GM23248 (cell line): ENCODE data around the gene IPO11. TPM values are rescaled to one million over a fixed set of nuclear protein-coding genes. Genes with fewer than 3 reads are reported as not detected.
"Not testable (repeated sequence)": the region's sequence is repeated elsewhere in the genome, so short reads cannot be mapped to it uniquely, and the experiment has no call there.

ENCODE experiments used
- DNase-seq: peaks from one replicate; pipeline ENCODE4 v3.0.0-alpha.2; 2015
- H2AFZ ChIP-seq: fragments of 200-600 bp; sonication (generic); 2 replicates; pipeline ENCODE4 v1.6.1; 2016; ENCODE audit warnings: antibody characterized with exemption
- H3F3A ChIP-seq: fragments of 200-600 bp; sonication (generic); 2 replicates; pipeline ENCODE4 v1.6.1; 2016; ENCODE audit warnings: mild to moderate bottlenecking, antibody characterized with exemption, mixed run types; ENCODE audit not compliant: insufficient read depth
- H3K27ac ChIP-seq: fragments of 200-600 bp; sonication (generic); 2 replicates; pipeline ENCODE4 v1.5.1; 2016; ENCODE audit warnings: mild to moderate bottlenecking
- H3K27me3 ChIP-seq: fragments of 200-600 bp; sonication (generic); replicated peaks from 2 replicates; pipeline ENCODE4 v1.6.1; 2016; ENCODE audit warnings: mild to moderate bottlenecking; ENCODE audit not compliant: insufficient read depth
- H3K36me3 ChIP-seq: fragments of 200-600 bp; sonication (generic); 2 replicates; pipeline ENCODE4 v1.6.1; 2016; ENCODE audit warnings: low read depth, mild to moderate bottlenecking
- H3K4me1 ChIP-seq: fragments of 200-600 bp; sonication (generic); 2 replicates; pipeline ENCODE4 v1.6.1; 2016; ENCODE audit warnings: mild to moderate bottlenecking; ENCODE audit not compliant: insufficient read depth
- H3K4me2 ChIP-seq: fragments of 200-600 bp; sonication (generic); one replicate; pipeline ENCODE4 v1.6.1; 2016; ENCODE audit warnings: mild to moderate bottlenecking; ENCODE audit not compliant: unreplicated experiment
- H3K4me3 ChIP-seq: fragments of 200-600 bp; sonication (generic); 2 replicates; pipeline ENCODE4 v1.5.1; 2016; ENCODE audit warnings: mild to moderate bottlenecking
- H3K79me2 ChIP-seq: fragments of 200-600 bp; sonication (generic); 2 replicates; pipeline ENCODE4 v1.6.1; 2016; ENCODE audit warnings: mild to moderate bottlenecking; ENCODE audit not compliant: insufficient read depth
- H3K9ac ChIP-seq: fragments of 200-600 bp; sonication (generic); 2 replicates; pipeline ENCODE4 v1.6.1; 2016; ENCODE audit warnings: mild to moderate bottlenecking
- H3K9me2 ChIP-seq: fragments of 200-600 bp; sonication (generic); 2 replicates; pipeline ENCODE4 v1.6.1; 2016; ENCODE audit warnings: mixed run types, mild to moderate bottlenecking, moderate library complexity; ENCODE audit not compliant: insufficient read depth
- H3K9me3 ChIP-seq: fragments of 200-600 bp; sonication (generic); one replicate; pipeline ENCODE4 v1.6.1; 2017; ENCODE audit warnings: low read depth
- H4K20me1 ChIP-seq: fragments of 200-600 bp; sonication (generic); 2 replicates; pipeline ENCODE4 v1.6.0; 2016; ENCODE audit not compliant: insufficient read depth
- EZH2 ChIP-seq: fragments of 200-600 bp; sonication (generic); IDR thresholded peaks from 2 replicates; pipeline ENCODE4 v1.6.1; 2018; ENCODE audit warnings: antibody characterized with exemption, mild to moderate bottlenecking; ENCODE audit not compliant: insufficient read depth, poor library complexity, severe bottlenecking
- EZH2phosphoT487 ChIP-seq: fragments of 200-600 bp; sonication (generic); IDR thresholded peaks from 2 replicates; pipeline ENCODE4 v1.6.1; 2018; ENCODE audit warnings: antibody characterized with exemption, moderate library complexity, mild to moderate bottlenecking, low read depth; ENCODE audit not compliant: insufficient read depth
- WGBS, 2 experiments: methylation state at CpG; one replicate each; pipeline ENCODE4 v1.1.6; 2015 to 2017; ENCODE audit warnings: low lambda C conversion rate in 2 of 2, low coverage in 1 of 2; ENCODE audit errors: missing lambda C conversion rate in 2 of 2; 5-methylcytosine and 5-hydroxymethylcytosine counted together
- in situ Hi-C: fragments of 300-500 bp; cut with MboI; formaldehyde crosslinking; loops from 2 replicates; pipeline ENCODE4 v1.15.0; 2020
- polyA plus RNA-seq: library from polyadenylated mRNA; unstranded; fragments of >200 nt; fragmentation: Nextera tagmentation; extraction: Ambion mirVana; gene quantifications from 2 replicates; pipeline ENCODE4 v1.2.1, GENCODE V29; 2016
- total RNA-seq: library from RNA; depleted of rRNA; stranded (reverse); fragments of >200 nt; shearing (Covaris generic); gene quantifications from 2 replicates; pipeline ENCODE4 v1.2.3, GENCODE V29; 2014

The IPO11 gene
- total and polyA plus RNA-seq, 2 experiments from 2014 or later, result 19.9 to 26.5 TPM

DNA sequence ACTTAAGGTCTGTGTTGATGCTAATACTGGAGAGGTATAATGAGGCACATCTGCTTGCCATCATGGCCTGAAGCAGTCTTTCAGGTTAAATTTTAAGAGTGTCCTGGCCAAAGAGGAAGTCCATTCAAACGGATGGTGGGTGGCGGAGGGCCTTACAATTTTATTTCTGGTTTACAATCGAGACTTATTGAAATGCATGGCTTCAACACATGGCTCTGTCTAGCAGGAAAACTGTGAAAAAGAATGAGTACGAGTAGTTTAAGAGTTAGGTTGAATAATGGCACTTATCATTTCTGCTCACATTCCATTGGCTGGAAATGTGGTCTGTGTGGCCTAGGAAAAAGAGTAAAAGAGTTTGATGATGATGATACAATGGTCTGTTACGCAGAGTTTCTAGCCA lies 208.2 kb downstream of the IPO11 start:
- Histone ChIP-seq H3F3A (no peaks in the 10 kb centered on the region), H3K4me3 (no peak overlapping the region), H3K4me1 (no peaks in the 10 kb centered on the region), H3K79me2 (no peaks in the 10 kb centered on the region), H3K4me2 (no peak overlapping the region), H3K36me3 (no peaks in the 10 kb centered on the region), H3K9ac (no peak overlapping the region), H2AFZ (no peak overlapping the region), H3K9me2 (no peaks in the 10 kb centered on the region), H4K20me1 (no peaks in the 10 kb centered on the region), H3K27me3 (no peaks in the 10 kb centered on the region), H3K9me3 (no peaks in the 10 kb centered on the region), H3K27ac (no peak overlapping the region)
- 87 to 92% methylated on average over 5 of the region's 5 CpGs for WGBS, 2 experiments
- no peak for TF ChIP-seq EZH2
- no peak for TF ChIP-seq EZH2phosphoT487
- DNase-seq, result no peak
- in situ Hi-C loops, result no loop called here

DNA sequence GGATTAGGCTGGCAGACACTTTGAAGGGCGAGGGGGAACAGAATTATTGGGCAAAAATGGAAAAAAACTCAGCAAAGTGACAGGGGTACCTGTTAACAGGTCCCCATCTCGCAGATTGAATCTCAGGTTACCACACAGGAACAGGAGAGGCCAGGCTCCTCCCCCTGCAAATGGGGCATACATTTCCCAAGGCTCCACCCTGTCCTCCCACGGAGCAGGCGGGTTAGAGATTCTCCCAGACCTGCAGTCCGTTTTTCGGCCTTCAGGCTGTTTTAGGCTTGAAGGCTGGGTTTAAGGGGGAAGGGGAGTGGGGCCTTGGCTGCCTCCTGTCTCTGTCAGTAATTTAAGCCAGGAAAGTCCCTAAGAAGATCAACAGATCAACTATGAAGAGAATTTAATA lies 208.7 kb downstream of the IPO11 start:
- Histone ChIP-seq H3K27ac (no peak overlapping the region), H3K9me3 (no peaks in the 10 kb centered on the region), H3K36me3 (no peaks in the 10 kb centered on the region), H3K4me3 (no peak overlapping the region), H3K27me3 (no peaks in the 10 kb centered on the region), H3K9me2 (no peaks in the 10 kb centered on the region), H3K4me1 (no peaks in the 10 kb centered on the region), H3K9ac (no peak overlapping the region), H3K79me2 (no peaks in the 10 kb centered on the region), H3F3A (no peaks in the 10 kb centered on the region), H4K20me1 (no peaks in the 10 kb centered on the region), H3K4me2 (no peak overlapping the region), H2AFZ (no peak overlapping the region)
- DNase-seq, result no peak
- TF ChIP-seq EZH2, result no peak
- no peak for TF ChIP-seq EZH2phosphoT487
- in situ Hi-C loops, result no loop called here
- 95 to 98% methylated on average over 6 of the region's 6 CpGs for WGBS, 2 experiments

DNA sequence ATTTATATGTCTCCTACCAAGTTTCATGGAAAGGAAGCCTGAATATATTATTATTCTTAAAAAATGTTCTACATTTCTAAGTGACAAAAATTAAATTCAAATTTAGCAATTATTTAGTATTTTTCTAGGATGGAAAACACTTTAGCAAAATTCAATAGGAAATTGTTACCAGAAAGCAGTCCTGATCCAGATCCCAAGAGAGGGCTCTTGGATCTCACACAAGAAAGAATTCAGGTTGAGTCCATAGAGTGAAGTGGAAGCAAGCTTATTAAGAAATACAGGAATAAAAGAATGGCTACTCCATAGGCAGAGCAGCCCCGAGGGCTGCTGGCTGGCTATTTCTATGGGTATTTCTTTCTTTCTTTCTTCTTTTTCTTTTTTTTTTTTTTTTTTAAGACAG lies 210.7 kb downstream of the IPO11 start:
- in situ Hi-C loops, result no loop called here
- TF ChIP-seq EZH2 (no peak), EZH2phosphoT487 (no peak)
- Histone ChIP-seq H3K36me3 (no peaks in the 10 kb centered on the region), H3K4me2 (no peak overlapping the region), H3K4me3 (no peak overlapping the region), H3K27me3 (no peaks in the 10 kb centered on the region), H3K9me2 (no peaks in the 10 kb centered on the region), H4K20me1 (no peaks in the 10 kb centered on the region), H3K27ac (no peak overlapping the region), H3K79me2 (no peaks in the 10 kb centered on the region), H3F3A (no peaks in the 10 kb centered on the region), H3K9me3 (no peaks in the 10 kb centered on the region), H2AFZ (no peak overlapping the region), H3K9ac (no peak overlapping the region), H3K4me1 (no peaks in the 10 kb centered on the region)
- WGBS, 2 experiments, result 90 to 96% methylated on average over 1 of the region's 1 CpG
- DNase-seq, result no peak

DNA sequence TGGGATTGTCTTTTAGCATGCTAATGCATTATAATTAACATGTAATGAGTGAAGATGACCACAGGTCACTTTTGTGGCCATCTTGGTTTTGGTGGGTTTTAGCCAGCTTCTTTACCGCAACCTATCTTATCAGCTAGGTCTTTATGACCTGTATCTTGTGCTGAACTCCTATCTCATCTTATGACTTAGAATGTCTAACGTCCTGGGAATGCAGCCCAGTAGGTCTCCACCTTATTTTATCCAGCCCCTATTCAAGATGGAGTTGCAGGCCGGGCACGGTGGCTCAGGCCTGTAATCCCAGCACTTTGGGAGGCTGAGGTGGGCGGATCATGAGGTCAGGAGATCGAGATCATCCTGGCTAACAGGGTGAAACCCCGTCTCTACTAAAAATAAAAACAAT lies 211.9 kb downstream of the IPO11 start:
- H2AFZ ChIP-seq, H3K27ac ChIP-seq, H4K20me1 ChIP-seq, H3K79me2 ChIP-seq, H3K4me1 ChIP-seq, in situ Hi-C loops, H3K9me3 ChIP-seq, DNase-seq, H3K9ac ChIP-seq, H3K9me2 ChIP-seq, H3K36me3 ChIP-seq, H3K27me3 ChIP-seq, H3F3A ChIP-seq, H3K4me2 ChIP-seq, H3K4me3 ChIP-seq: not testable (repeated sequence)
- WGBS, 2 experiments, result 96 to 100% methylated on average over 7 of the region's 7 CpGs

DNA sequence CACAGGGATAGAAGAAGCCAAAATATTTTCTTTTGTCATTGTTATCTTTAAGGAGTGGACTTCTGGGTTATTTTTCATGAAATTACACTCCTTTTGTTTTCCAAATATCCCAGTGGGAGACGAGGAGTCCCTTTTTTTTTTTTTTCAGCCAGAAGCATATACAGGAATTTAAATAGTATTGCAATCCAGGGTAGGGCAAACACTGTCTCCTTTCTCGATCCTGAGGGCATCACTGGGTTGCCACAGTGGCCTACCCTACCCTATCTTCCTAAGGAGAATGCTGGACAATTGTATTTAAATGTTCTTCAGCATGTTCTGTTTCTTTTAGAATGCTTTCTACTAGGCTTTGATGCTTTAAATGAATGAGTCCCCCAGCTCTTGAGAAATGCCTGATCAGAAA lies 214.0 kb downstream of the IPO11 start:
- no peak for DNase-seq
- Histone ChIP-seq H3K4me2 (no peak overlapping the region), H3K9ac (no peak overlapping the region), H3K4me1 (no peaks in the 10 kb centered on the region), H3K79me2 (no peaks in the 10 kb centered on the region), H3K36me3 (no peaks in the 10 kb centered on the region), H4K20me1 (no peaks in the 10 kb centered on the region), H3K27me3 (no peaks in the 10 kb centered on the region), H3K9me2 (no peaks in the 10 kb centered on the region), H3K27ac (no peak overlapping the region), H3K4me3 (no peak overlapping the region), H2AFZ (no peak overlapping the region), H3F3A (no peaks in the 10 kb centered on the region), H3K9me3 (no peaks in the 10 kb centered on the region)
- 96 to 98% methylated on average over 2 of the region's 2 CpGs for WGBS, 2 experiments
- in situ Hi-C loops, result no loop called here
- no peak for TF ChIP-seq EZH2
- no peak for TF ChIP-seq EZH2phosphoT487
